GM12878 (cell line): ENCODE measurements around the gene ANKRD44. TPM values are rescaled to one million over a fixed set of nuclear protein-coding genes. Genes with fewer than 3 reads are reported as not detected.

Experiments used
- ATAC-seq: fragments of 200-7000 bp; cut with Tn5 transposase; 3 replicates; pipeline ENCODE4 v1.9.1; 2020; ENCODE audit warnings: mild to moderate bottlenecking, moderate library complexity
- BruUV-seq: library from RNA; stranded (reverse); fragments of 400-500 nt; replicated peaks from 2 replicates; lab custom pipeline; 2021; lab: Mats Ljungman, UMichigan
- CTCF ChIA-PET: fragments of 300-600 bp; sonication (Branson Sonifier 250); formaldehyde crosslinking; extraction: SDS; loops from one replicate; lab custom pipeline; 2021; ENCODE audit warnings: inconsistent platforms; lab: Yijun Ruan, JAX
- POLR2A ChIA-PET: fragments of 350-600 bp; formaldehyde crosslinking; extraction: SDS; loops from one replicate; lab custom pipeline; 2021; ENCODE audit warnings: inconsistent platforms; lab: Charles Lee
- RAD21 ChIA-PET: fragments of 300-600 bp; sonication (Branson Sonifier 250); formaldehyde crosslinking; loops from one replicate; lab custom pipeline; 2023; ENCODE audit warnings: antibody characterized with exemption; ENCODE audit not compliant: unreplicated experiment; lab: Charles Lee
- SMC1A ChIA-PET: fragments of 300-600 bp; sonication (Branson Sonifier 250); formaldehyde crosslinking; loops from one replicate; lab custom pipeline; 2023; ENCODE audit not compliant: unreplicated experiment, uncharacterized antibody; lab: Charles Lee
- DNase-seq: peaks from one replicate; pipeline ENCODE4 v3.0.0-alpha.2; 2011; ENCODE audit warnings: low read depth, low spot score
- FAIRE-seq: peaks from 3 replicates; lab custom pipeline; 2011; peaks lifted over from hg19 to GRCh38; lab: Jason Lieb, UNC
- H2AFZ ChIP-seq: 2 replicates; pipeline ENCODE4 v1.6.0; 2011; ENCODE audit warnings: low read depth, low read length, control low read depth; ENCODE audit not compliant: control insufficient read depth
- H3K27ac ChIP-seq: 2 replicates; pipeline ENCODE4 v1.5.1; 2011; ENCODE audit warnings: control low read depth; ENCODE audit not compliant: control insufficient read depth, insufficient read depth
- H3K27me3 ChIP-seq, 2 experiments: replicated peaks in 1 of 2; 2 replicates each; pipeline versions ENCODE4 v1.6.0 to v1.6.1; 2011; ENCODE audit warnings: low read length in 1 of 2; ENCODE audit not compliant: control insufficient read depth in 2 of 2, insufficient read depth in 2 of 2
- H3K36me3 ChIP-seq, 2 experiments: 2 replicates each; pipeline ENCODE4 v1.5.1; 2011; ENCODE audit warnings: low read length in 1 of 2; ENCODE audit not compliant: control insufficient read depth in 2 of 2, insufficient read depth in 2 of 2
- H3K4me1 ChIP-seq: 2 replicates; pipeline ENCODE4 v1.6.1; 2011; ENCODE audit warnings: mild to moderate bottlenecking, low read length, moderate library complexity, mixed read lengths; ENCODE audit not compliant: control insufficient read depth, insufficient read depth
- H3K4me2 ChIP-seq: 2 replicates; pipeline ENCODE4 v1.6.0; 2011; ENCODE audit warnings: control low read depth; ENCODE audit not compliant: control insufficient read depth, insufficient read depth
- H3K4me3 ChIP-seq: fragments of 200-600 bp; sonication (generic); 2 replicates; pipeline ENCODE4 v1.5.1; 2016
- H3K79me2 ChIP-seq: 2 replicates; pipeline ENCODE4 v1.6.0; 2011; ENCODE audit warnings: low read length; ENCODE audit not compliant: control insufficient read depth, insufficient read depth
- H3K9ac ChIP-seq: 2 replicates; pipeline ENCODE4 v1.8.0; 2011; ENCODE audit warnings: low read length, control low read depth, mixed read lengths; ENCODE audit not compliant: control insufficient read depth, insufficient read depth
- H3K9me3 ChIP-seq: replicated peaks from 3 replicates; pipeline ENCODE4 v1.5.1; 2011; ENCODE audit warnings: mild to moderate bottlenecking, low read length; ENCODE audit not compliant: control insufficient read depth, insufficient read depth
- H4K20me1 ChIP-seq: 2 replicates; pipeline ENCODE4 v1.6.0; 2011; ENCODE audit not compliant: control insufficient read depth, insufficient read depth
- EGR1 ChIP-seq, 2 experiments: IDR thresholded peaks; 1 replicate in 1 of 2; 2 replicates in 1 of 2; pipeline ENCODE4 v1.6.1; 2011 to 2012; ENCODE audit warnings: low read depth in 2 of 2, low read length in 2 of 2, borderline replicate concordance in 1 of 2, mild to moderate bottlenecking in 1 of 2, moderate library complexity in 1 of 2
- EP300 ChIP-seq, 2 experiments: fragments of 150-350 bp in 1 of 2; IDR thresholded peaks; 2 replicates each; pipeline ENCODE4 v1.6.1; 2011 to 2012; ENCODE audit warnings: low read depth in 2 of 2, low read length in 2 of 2, borderline replicate concordance in 1 of 2, improper control_type of control experiment in 1 of 2, inconsistent platforms in 1 of 2; ENCODE audit not compliant: control insufficient read depth in 1 of 2
- GABPA ChIP-seq: IDR thresholded peaks from 2 replicates; pipeline ENCODE4 v1.6.1; 2014; ENCODE audit warnings: antibody characterized with exemption, low read depth, mild to moderate bottlenecking, inconsistent platforms
- KAT2A ChIP-seq: conservative IDR thresholded peaks from 2 replicates; pipeline ENCODE4 v1.6.1; 2011; ENCODE audit warnings: low read depth, low read length; ENCODE audit not compliant: control insufficient read depth
- KDM1A ChIP-seq: fragments of 200-600 bp; sonication (generic); IDR thresholded peaks from 2 replicates; pipeline ENCODE4 v1.6.1; 2016; ENCODE audit warnings: borderline replicate concordance
- MTA2 ChIP-seq: fragments of 450-650 bp; IDR thresholded peaks from 2 replicates; pipeline ENCODE4 v1.6.1; 2016; ENCODE audit warnings: low read depth, mild to moderate bottlenecking, moderate library complexity
- SREBF1 ChIP-seq: IDR thresholded peaks from 2 replicates; pipeline ENCODE4 v1.6.1; 2012; ENCODE audit warnings: mild to moderate bottlenecking, low read length
- TAF1 ChIP-seq: IDR thresholded peaks from 2 replicates; pipeline ENCODE4 v1.6.1; 2011; ENCODE audit warnings: mild to moderate bottlenecking, low read depth, low read length, borderline replicate concordance
- WGBS: methylation state at CpG from one replicate; pipeline ENCODE4 v1.1.6; 2016; ENCODE audit warnings: low lambda C conversion rate; ENCODE audit not compliant: insufficient replicate concordance, insufficient coverage; ENCODE audit errors: missing lambda C conversion rate; 5-methylcytosine and 5-hydroxymethylcytosine counted together
- in situ Hi-C: fragments of 300-500 bp; cut with MboI; formaldehyde crosslinking; loops from 9 replicates; pipeline ENCODE4 v1.14.3; 2018; ENCODE audit warnings: mixed read lengths
- intact Hi-C: fragments of 100-400 bp; cut with micrococcal nuclease; formaldehyde crosslinking; loops from one replicate; pipeline ENCODE4 v1.14.2; 2022; ENCODE audit not compliant: unreplicated experiment
- polyA plus RNA-seq, 11 experiments: library from polyadenylated mRNA; depleted of rRNA in 4 of 11; unstranded in 6 of 11; stranded (reverse) in 5 of 11; fragments of >200 nt; fragmentation: Nextera tagmentation in 4 of 11; fragmentation: Illumina TruSeq in 1 of 11; extraction: Ambion mirVana in 4 of 11; extraction: Trizol in 1 of 11; gene quantifications; 1 replicate in 1 of 11; 2 replicates in 10 of 11; pipeline versions ENCODE4 v1.2.1 to v1.2.3, GENCODE V29; 2011 to 2016; ENCODE audit warnings: inconsistent platforms in 2 of 11, missing spikeins in 2 of 11, low read depth in 1 of 11
- total RNA-seq, 4 experiments: library from RNA; depleted of rRNA in 3 of 4; stranded (reverse); fragments of >200 nt in 3 of 4; fragmentation: Illumina TruSeq in 1 of 4; extraction: Trizol in 1 of 4; gene quantifications; 2 replicates each; pipeline versions ENCODE4 v1.2.1 to v1.2.3, GENCODE V29; 2013 to 2021
- TF ChIP-seq, protein P1 (sequence below): fragments of 450-650 bp; IDR thresholded peaks from 2 replicates; pipeline ENCODE4 v1.6.1; 2016; ENCODE audit warnings: mild to moderate bottlenecking
- TF ChIP-seq, protein P2 (sequence below): IDR thresholded peaks from 2 replicates; pipeline ENCODE4 v1.6.1; 2011; ENCODE audit warnings: borderline replicate concordance, low read depth, mild to moderate bottlenecking, moderate library complexity, low read length; ENCODE audit not compliant: insufficient read depth, poor library complexity, severe bottlenecking

ANKRD44 gene
- total and polyA plus RNA-seq, 10 of the 15 experiments (the other 5 are each of a cell fraction or from before 2014, with no cell fraction given) = 19.1 to 99.1 (median 59.6) TPM

- TF ChIP-seq, protein P1, sequence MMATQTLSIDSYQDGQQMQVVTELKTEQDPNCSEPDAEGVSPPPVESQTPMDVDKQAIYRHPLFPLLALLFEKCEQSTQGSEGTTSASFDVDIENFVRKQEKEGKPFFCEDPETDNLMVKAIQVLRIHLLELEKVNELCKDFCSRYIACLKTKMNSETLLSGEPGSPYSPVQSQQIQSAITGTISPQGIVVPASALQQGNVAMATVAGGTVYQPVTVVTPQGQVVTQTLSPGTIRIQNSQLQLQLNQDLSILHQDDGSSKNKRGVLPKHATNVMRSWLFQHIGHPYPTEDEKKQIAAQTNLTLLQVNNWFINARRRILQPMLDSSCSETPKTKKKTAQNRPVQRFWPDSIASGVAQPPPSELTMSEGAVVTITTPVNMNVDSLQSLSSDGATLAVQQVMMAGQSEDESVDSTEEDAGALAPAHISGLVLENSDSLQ = 0 out of 2 replicates have a peak, but pooled peaks have one; percentile 22
- TF ChIP-seq TAF1 = no peak
These were observed 63.5 kb downstream of the ANKRD44 start (continued) for GRCh38 chr2:197247083-197247482.

- SMC1A ChIA-PET = interaction anchor here (0.7 to 5.3 kb wide), 13 partner anchors 7 to 63 kb away, joined by 3 to 53 read pairs (median 3); no protein-coding TSS in a partner anchor
- no peak for FAIRE-seq
- Histone ChIP-seq H3K79me2 (peaks cover 92% of the 10 kb centered on the region), H3K4me2 (no peak overlapping the region), H2AFZ (no peak overlapping the region), H3K4me3 (no peak overlapping the region), H3K9me3 (peaks cover 2% of the 10 kb centered on the region; the same call in 2 of the 3 replicates), H3K27ac (no peak overlapping the region), H4K20me1 (no peaks in the 10 kb centered on the region), H3K9ac (no peak overlapping the region), H3K27me3 (no peaks in the 10 kb centered on the region), H3K36me3 (peaks cover 3 to 4% of the 10 kb centered on the region in 2 experiments; a peak in 3 of 4 replicates), H3K4me1 (peaks cover 32% of the 10 kb centered on the region)
- no TSS peak for BruUV-seq
- POLR2A ChIA-PET = interaction anchor here (0.6 to 1.9 kb wide), 5 partner anchors 11 to 59 kb away, joined by 3 to 7 read pairs (median 3); no protein-coding TSS in a partner anchor
- RAD21 ChIA-PET = interaction anchor here (0.6 to 3.5 kb wide), 8 partner anchors 8 to 63 kb away, joined by 3 to 10 read pairs (median 4); no protein-coding TSS in a partner anchor
- in situ Hi-C loops (no loop called here), intact Hi-C loops (no loop called here)
- DNase-seq = no peak
- TF ChIP-seq EGR1 (IDR thresholded peaks at IDR 0.05; ENCODE audit: borderline replicate concordance in 1 of 2, low read depth in 2 of 2, low read length in 2 of 2) (no peak), KDM1A (no peak), SREBF1 (no peak), KAT2A (no peak), GABPA (no peak), EP300 (IDR thresholded peaks at IDR 0.05; ENCODE audit: borderline replicate concordance in 1 of 2, control insufficient read depth in 1 of 2, low read depth in 2 of 2, low read length in 2 of 2) (no peak), MTA2 (no peak)
- TF ChIP-seq, protein P2, sequence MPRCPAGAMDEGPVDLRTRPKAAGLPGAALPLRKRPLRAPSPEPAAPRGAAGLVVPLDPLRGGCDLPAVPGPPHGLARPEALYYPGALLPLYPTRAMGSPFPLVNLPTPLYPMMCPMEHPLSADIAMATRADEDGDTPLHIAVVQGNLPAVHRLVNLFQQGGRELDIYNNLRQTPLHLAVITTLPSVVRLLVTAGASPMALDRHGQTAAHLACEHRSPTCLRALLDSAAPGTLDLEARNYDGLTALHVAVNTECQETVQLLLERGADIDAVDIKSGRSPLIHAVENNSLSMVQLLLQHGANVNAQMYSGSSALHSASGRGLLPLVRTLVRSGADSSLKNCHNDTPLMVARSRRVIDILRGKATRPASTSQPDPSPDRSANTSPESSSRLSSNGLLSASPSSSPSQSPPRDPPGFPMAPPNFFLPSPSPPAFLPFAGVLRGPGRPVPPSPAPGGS = no peak
- TF ChIP-seq, all 136 proteins: peak for 0
- CTCF ChIA-PET = interaction anchor here (0.8 to 1.5 kb wide), 4 partner anchors 22 to 132 kb away, joined by 3 to 4 read pairs (median 3); no protein-coding TSS in a partner anchor
- ATAC-seq = no peak
- 98% methylated on average over 5 of the region's 6 CpGs for WGBS
These were observed 64.5 kb downstream of the ANKRD44 start for GRCh38 chr2:197245829-197246804.
